Head of caudate nucleus (tissue), 42 donors: ENCODE results near the gene SMIM10.
"Not testable (repeated sequence)": the region's sequence is repeated elsewhere in the genome, so short reads cannot be mapped to it uniquely, and the experiment has no call there.

Source experiments
- DNase-seq, 42 donors: peaks; one replicate each; pipeline versions ENCODE4 v3.0.0 to v3.0.0-alpha.2; 2020 to 2021; ENCODE audit warnings: mixed read lengths in 7 of 42
- intact Hi-C: fragments of 100-400 bp; cut with DNase I; formaldehyde crosslinking; loops from one replicate; pipeline ENCODE4 v1.15.0; 2022

The SMIM10 gene

DNA sequence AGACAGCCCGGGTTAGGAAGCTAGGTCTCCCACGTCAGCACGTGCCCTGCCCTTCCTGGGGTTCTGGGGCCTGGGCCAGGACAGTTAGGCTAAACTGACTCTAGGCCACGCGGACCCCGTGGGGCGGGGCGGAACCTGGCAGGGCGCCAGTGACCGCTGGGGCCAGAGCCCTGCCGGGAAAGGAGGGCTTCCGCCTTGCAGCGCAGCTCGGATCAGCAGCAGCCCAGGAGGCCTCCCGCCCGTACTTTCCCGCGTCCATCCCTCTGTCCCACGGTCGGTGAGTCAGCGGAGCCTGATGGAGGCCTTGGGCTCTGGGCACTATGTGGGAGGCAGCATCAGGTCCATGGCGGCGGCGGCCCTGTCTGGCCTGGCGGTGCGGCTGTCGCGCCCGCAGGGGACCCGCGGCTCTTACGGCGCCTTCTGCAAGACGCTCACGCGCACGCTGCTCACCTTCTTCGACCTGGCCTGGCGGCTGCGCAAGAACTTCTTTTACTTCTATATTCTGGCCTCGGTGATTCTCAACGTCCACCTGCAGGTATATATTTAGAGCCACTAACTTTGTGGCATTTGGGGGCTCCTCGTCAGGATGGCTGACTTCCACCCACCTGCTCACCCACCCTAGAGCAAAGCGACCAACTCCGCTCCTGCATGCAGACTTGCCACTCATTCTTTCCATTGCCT lies at the start of gene SMIM10:
Gene SMIM10, plus strand, starts transcription at position 191 of the 681 bp plus-strand sequence. Its CDS starts 105 bp downstream, at position 296.
- peak in 40 of 42 donors; percentile 6 to 68 (median 33) for DNase-seq
- intact Hi-C loops, result no loop called here

DNA sequence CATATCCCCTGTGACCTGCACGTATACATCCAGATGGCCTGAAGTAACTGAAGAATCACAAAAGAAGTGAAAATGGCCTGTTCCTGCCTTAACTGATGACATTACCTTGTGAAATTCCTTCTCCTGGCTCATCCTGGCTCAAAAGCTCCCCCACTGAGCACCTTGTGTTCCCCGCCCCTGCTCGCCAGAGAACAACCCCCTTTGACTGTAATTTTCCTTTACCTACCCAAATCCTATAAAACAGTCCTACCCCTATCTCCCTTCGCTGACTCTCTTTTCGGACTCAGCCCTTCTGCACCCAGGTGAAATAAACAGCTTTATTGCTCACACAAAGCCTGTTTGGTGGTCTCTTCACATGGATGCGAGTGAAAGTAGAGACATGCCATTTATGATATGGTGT lies 44.4 kb upstream of the SMIM10 start:
- intact Hi-C loops, result not testable (repeated sequence)

DNA sequence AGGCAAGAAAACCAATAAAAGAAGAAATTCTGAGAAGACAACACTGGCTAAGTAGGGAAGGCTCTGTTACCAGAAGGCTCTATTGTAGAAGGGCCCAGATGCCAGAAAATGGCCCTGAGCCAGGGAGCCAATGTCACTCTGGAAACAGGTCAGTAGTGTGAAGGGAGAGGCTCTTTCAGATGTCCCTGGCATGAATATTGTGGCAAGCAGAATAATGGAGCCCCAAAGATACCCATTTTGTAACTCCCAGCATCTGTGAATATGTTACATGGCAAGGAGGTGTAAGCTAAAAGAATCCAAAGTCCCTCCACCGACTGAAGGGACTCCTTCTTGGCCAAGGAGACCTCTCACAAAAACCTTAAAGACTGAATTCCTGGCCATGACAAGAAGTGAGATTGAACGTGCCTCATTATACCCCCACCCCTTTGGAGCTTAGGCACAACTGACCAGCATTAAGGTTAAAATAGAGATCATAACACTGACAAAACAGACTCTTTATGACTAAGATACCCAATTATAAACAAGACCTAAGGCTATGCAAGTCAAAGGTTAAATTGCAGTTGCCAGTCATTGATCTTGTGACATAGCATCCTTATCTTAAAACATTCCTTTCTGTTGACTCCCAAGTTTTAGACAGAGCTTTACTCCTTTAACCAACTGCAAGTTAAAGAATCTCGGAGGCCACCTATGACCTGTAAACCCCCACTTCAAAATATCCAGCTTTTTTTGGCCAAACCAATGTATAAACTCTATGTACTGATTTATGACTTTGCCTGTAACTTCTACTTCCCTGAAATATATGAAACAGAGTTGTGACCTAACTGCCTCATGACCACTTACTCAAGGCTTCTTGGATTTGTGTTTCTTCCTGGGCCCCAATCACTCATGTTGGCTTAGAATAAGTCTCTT lies 42.2 kb upstream of the SMIM10 start:
- no peak for DNase-seq
- intact Hi-C loops, result no loop called here

More for the DNA sequence above, 44.4 kb upstream of the SMIM10 start:
- DNase-seq, result not testable (repeated sequence)

DNA sequence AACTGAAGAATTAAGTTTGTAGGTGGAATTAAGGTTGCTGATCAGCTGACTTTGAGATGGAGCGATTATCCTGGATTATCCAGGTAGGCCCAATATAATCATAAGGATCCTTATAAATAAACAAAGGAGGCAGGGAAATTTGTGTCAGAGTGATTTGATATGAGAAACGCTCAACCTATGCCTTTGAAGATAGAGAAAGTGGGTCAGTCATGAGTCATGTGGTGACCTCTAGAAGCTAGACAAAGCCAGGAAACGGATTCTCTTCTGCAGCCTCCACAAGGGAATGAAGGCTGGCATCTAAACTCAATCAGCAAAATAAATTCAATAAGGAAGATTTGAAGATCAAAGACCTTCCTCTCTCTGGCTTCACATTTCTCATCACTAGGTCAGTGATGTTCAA lies 41.5 kb upstream of the SMIM10 start:
- intact Hi-C loops, result no loop called here
- no peak for DNase-seq

DNA sequence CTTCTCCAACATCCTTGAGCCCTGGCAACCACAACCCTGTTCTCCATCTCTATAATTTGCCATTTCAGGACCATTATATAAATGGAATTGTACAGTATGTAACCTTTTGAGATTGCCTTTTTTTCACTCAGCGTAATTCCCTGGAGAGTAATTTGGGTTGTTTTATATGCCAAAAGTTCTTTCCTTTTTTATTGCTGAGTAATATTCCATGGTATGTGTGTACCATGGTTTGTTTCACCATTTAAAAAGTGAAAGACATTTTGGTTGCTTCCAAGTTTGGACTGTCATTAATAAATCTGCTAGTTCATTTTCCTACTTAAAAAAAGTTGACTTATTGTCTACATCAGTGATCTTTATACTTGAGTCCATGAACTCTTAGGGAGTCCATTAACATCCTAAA lies 33.0 kb upstream of the SMIM10 start:
- DNase-seq, result no peak
- intact Hi-C loops, result no loop called here

DNA sequence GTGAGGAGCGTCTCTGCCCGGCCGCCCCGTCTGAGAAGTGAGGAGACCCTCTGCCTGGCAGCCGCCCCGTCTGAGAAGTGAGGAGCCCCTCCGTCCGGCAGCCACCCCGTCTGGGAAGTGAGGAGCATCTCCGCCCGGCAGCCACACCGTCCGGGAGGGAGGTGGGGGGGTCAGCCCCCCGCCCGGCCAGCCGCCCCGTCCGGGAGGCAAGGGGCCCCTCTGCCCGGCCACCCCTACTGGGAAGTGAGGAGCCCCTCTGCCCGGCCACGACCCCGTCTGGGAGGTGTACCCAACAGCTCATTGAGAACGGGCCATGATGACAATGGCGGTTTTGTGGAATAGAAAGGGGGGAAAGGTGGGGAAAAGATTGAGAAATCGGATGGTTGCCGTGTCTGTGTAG lies 30.4 kb upstream of the SMIM10 start:
- intact Hi-C loops, DNase-seq: not testable (repeated sequence)

DNA sequence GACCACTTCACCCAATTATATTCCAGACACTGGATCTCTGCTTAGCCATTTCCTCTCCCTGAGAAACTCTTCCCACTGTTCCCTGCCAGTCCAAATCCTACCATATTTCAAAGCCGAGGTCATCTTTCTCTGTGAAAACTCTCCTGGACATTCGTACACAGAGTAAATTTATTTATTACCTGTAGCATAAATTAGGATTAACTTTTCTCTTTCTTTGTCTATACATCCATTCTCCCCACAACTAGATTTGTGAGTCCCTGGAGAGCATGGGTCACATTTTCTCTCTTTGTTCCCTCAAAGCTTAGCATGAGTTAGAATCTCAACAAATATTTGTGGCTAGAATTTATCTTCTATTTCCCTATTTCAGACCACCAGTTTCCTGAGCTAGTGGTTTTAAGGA lies 27.8 kb upstream of the SMIM10 start:
- no peak for DNase-seq
- intact Hi-C loops, result no loop called here

DNA sequence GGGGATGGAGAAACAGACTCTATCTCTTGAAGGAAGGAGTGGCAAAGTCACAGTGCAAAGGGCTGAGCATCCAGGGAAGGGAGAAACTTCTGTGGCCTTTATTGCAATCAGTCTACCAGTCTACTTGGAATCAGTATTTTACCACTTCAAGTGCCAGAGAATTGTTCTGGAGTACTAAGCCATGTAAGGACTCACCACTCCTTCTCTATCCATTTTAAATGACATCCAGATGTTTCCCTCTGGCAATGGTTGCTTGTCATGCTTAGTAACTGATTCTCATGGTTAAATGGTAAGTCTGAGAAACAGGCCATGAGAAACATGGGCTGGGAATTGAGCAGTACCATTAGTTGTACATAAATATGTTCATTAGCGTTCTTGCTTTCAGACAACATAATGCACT lies 21.1 kb upstream of the SMIM10 start:
- intact Hi-C loops, result no loop called here
- no peak for DNase-seq

DNA sequence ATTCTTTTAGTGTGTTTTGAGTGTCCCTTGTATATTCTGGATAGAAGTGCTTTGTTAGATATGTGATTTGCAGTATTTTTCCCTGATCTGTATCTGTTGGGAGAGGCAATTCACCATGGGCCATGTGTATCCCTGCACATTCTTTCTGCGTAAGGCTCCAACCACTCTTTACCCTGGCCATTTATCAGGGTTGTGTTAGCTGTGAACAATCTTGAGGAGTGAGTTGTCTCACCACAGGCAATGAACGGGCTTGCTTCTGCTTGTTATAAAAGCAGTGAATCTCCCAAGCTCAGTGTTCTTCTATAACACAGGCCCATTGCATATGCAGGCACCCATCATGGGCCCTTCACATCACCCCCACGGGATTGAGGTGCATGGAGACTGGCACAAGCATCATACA lies 18.9 kb upstream of the SMIM10 start:
- intact Hi-C loops, result no loop called here
- no peak for DNase-seq

DNA sequence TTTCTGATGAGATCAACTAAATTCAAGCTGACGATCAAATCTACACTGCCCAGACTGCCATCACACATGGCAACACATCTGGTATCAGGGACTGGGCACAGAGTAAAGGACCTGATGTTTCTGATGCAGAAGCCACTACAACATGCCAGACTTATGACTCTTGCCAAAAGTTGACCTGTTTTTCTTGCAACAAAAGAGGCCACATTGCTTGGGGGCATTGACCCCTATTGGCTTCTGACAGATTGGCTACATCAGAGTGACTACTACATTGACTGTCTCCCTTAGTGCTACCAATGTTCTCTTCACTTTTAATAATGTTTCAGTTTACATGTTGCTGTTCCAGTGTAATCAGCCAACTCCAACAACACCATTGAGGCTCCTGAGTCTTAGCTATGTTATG lies 15.3 kb upstream of the SMIM10 start:
- intact Hi-C loops, result no loop called here
- no peak for DNase-seq

DNA sequence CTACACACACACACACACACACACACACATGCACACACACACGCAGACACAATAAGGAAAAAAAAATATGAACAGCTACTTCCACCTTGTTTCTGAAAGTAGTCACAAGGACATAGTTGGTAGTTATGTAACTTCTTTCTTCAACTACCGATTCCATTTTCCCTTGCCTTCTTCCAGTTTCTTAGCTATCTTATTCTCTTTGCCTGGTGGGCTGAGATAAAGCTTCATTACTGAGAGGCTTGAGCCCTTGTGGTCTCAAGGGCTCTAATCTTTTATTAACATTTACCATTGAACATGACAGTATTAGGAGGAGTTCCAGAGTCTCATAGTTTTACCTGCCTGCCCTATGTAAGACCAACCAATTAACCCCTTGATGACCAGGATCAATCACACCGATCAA lies 8.9 kb upstream of the SMIM10 start:
- intact Hi-C loops, result no loop called here

DNA sequence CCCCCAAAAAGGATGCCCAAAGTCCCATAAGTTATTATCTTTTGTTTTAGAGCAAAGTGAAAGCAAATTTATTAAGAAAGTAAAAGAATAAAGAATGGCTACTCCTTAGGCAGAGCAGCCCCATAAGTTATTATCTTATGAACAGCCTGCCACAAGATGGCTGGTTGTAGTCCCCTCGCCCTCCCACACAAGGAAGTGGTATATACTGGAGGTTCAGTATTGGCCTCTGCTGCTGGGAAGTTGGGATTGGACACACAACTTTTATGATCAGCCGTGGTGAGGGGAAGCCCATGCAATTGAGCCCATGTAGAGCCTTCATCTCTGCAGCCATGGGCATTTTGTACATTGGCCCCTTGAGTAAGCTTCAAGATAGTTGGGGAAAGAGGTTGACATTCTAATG lies 8.0 kb upstream of the SMIM10 start:
- DNase-seq, result no peak
- intact Hi-C loops, result no loop called here

More for the DNA sequence above, 8.9 kb upstream of the SMIM10 start:
- no peak for DNase-seq

DNA sequence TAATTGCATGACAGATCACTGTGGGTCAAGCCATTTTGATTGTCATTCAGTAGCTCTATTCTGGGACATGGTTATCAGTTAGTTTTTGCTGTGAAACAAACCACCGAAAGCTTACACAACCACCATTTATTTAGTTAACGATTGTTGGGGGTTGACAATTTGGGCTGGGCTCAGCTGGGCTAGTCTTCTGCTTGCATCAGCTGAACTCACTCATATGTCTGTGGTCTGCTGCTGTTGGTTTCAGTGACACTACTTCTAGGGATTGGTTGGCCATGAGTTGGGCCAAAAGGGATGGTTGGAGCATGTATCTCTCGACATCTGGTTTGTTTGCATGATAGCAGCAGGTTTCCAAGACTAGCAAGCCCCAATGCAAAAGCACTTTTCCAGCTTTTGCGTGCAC lies 5.3 kb upstream of the SMIM10 start:
- intact Hi-C loops, result no loop called here
- no peak for DNase-seq

DNA sequence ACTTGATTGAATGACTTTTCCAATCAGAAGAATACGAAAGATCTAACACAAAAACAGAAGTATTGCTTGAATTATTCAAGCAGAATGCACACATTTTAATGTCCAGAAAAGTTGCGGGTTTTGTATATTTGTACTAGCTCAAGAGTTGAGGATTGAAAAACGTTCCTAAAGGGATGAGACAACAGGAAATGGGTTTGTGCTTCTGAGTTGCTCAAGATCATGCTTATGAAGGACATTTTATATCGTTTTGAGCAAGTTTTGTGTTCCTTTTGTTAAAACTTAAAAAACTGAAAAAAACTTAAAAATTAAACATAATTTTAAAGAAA lies 353 bp upstream of the SMIM10 start:
- intact Hi-C loops, result no loop called here
- no peak for DNase-seq

DNA sequence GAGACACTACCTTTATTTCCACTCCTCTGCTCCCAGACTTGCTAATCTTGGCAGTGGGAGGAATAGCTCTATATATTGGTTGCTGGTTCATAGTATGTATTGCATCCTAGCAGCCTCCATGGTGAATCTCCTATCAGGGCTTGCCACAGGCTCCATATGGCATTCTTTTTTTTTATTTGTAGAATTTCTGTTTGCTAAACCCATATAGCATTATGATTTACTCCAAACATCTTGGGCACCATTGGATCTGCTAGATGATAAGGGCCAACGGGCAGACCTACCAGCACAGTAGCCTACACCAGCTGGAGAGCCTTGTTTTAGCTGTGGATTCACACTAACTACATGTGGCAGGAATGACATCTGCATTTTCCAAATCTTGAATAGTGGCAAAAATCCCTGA lies 6.9 kb downstream of the SMIM10 start:
- intact Hi-C loops, result no loop called here
- DNase-seq, result no peak

DNA sequence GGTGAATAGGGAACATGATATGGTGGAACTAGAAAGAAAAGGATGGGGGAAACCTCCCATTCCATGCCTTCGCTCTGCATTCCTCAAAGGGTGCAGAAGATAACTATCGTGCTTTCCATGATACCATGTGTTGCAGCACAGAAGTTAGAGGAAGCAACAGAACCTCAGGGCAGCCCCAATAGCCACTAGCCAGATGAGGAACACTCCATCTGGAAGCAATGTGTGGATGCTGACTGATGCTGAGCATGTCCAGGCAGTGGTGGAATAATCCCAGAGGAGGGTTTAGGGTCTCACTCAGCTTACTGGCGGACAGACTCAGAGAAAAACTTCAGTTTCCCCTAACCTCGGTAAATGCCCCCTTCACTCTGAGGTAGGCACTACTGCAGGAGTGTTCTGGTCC lies 7.5 kb downstream of the SMIM10 start:
- DNase-seq, result no peak
- intact Hi-C loops, result no loop called here

DNA sequence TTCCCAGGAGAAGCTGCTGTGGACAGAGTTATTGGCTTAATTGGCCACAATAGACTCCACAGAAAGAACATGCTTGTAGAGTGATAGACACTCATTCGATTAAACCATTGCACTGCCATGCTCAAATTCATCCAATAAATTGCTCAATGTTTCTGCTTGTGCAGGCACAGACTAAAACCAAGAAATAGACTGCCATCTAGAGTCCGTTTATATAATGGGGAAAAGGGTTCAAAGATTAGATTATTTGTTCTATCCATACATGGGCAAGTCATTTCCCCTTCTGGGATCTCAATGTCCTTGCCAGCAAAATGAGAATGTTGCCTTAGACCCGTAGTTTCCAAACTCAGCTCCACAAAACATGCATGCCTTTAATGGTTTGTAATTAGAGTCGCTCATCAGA lies 8.7 kb downstream of the SMIM10 start:
- intact Hi-C loops, result no loop called here
- DNase-seq, result peak in 1 of 42 donors; percentile 2

DNA sequence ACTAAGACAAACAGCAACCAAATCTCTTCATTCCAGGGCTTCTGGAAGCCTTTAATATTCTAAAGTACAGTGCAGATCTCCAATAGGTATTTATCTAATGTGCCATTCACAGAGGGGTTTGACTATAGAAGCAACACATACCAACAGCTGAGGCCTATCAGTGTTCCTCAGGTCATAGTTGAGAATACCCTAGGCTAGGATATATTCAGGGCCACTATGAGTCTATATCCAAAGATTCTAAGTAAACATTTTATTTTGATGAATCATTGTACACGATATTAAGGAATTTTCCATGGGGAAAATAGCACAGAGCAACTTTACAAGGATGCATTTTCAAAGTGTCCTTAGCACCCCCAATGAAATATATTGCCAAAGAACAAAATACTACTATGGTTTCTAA lies 9.7 kb downstream of the SMIM10 start:
- DNase-seq, result no peak
- intact Hi-C loops, result no loop called here

DNA sequence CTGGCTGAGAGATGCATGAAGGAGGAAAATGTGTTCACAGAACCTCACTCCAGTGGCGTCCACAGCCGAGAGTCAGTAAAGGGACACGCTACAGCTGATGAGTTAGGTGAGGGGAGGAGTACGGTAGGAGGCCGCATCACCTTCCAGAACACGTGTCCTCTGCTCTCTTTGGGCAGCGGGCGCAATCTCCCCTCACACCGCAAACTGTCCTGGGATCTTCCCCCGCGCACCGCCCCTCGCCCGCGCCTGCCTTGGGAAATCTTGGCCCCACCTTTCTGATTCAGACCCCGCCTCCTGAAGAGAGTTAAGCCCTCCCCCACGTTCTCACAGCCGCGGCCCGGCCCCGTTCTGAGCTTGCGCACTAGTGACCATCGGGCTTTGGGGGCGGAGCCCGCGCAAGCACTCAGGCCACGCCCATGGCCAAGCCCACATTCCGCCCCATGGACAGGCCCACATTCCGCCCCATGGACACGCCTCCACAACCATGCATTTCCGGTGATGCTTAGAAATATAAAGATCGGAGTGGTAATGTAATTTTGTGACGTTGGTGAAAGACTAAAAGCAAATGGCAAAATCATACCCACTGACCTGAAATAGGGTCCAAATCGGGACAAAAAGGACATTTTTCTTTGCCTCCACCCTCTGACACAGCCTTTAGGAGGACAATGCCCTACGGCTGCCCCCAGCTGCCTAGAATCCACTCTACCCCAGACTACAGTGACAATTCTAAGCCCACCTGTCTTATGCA lies 13.3 kb downstream of the SMIM10 start:
- DNase-seq, result peak; percentile 80 to 96 (median 90)
- intact Hi-C loops, result no loop called here

DNA sequence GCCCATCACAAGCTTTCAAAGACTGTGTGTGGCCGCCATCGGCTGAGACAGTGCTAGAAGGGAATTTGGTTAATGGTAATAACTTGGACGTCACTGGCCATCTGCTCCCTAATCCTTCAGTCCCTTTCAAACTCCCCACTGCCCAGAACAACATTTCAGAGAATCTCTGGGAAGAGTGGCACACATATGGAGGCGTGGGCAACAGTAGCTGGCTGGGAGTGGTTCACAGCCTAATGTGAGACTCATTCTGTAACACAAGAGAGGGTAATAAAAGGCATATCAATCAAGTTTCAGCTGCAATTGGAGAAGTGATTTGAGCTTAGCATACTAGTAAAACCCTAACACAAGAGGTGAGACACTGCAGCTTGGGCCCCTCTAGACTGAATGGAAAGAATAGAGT lies 15.4 kb downstream of the SMIM10 start:
- DNase-seq, result no peak
- intact Hi-C loops, result no loop called here
